Activated CD8-positive, alpha-beta memory T cell treated with anti-CD3 and anti-CD28 coated beads, Interleukin-2, amount 10 ng/mL, durations not matched to agents 7 days and 5 days (primary cell): ENCODE data around the gene PPIF. TPM values are rescaled to one million over a fixed set of nuclear protein-coding genes. Genes with fewer than 3 reads are reported as not detected.
"Not testable (repeated sequence)": the region's sequence is repeated elsewhere in the genome, so short reads cannot be mapped to it uniquely, and the experiment has no call there.

Experiments
- ATAC-seq: fragments of 150-1000 bp; cut with Tn5 transposase; one replicate; pipeline ENCODE4 v1.10.0; 2021; ENCODE audit warnings: moderate library complexity
- CTCF ChIA-PET: fragments of 350-600 bp; sonication (Branson Sonifier 250); formaldehyde crosslinking; loops from one replicate; lab custom pipeline; 2021; ENCODE audit warnings: antibody characterized with exemption; lab: Charles Lee
- DNase-seq: peaks from one replicate; pipeline ENCODE4 v3.0.0-alpha.2; 2020
- H3K27ac Mint-ChIP-seq: one replicate; pipeline ENCODE4 v1.8.0; 2021; ENCODE audit warnings: mild to moderate bottlenecking, mixed read lengths
- H3K27me3 Mint-ChIP-seq: one replicate; pipeline ENCODE4 v1.8.0; 2021; ENCODE audit warnings: mixed read lengths
- H3K36me3 Mint-ChIP-seq: one replicate; pipeline ENCODE4 v1.8.0; 2021; ENCODE audit warnings: mild to moderate bottlenecking, mixed read lengths
- H3K4me1 Mint-ChIP-seq: one replicate; pipeline ENCODE4 v1.8.0; 2021; ENCODE audit warnings: mixed read lengths
- H3K4me3 Mint-ChIP-seq: one replicate; pipeline ENCODE4 v1.8.0; 2021; ENCODE audit warnings: mild to moderate bottlenecking, moderate library complexity, mixed read lengths
- H3K9me3 Mint-ChIP-seq: one replicate; pipeline ENCODE4 v1.8.0; 2022; ENCODE audit warnings: low read depth, mixed read lengths
- total RNA-seq, 2 experiments: library from RNA; stranded (reverse); gene quantifications; one replicate each; pipeline ENCODE4 v1.2.3, GENCODE V29; 2021

The PPIF gene
- total RNA-seq, 2 experiments from 2014 or later: 119 to 144 TPM

DNA sequence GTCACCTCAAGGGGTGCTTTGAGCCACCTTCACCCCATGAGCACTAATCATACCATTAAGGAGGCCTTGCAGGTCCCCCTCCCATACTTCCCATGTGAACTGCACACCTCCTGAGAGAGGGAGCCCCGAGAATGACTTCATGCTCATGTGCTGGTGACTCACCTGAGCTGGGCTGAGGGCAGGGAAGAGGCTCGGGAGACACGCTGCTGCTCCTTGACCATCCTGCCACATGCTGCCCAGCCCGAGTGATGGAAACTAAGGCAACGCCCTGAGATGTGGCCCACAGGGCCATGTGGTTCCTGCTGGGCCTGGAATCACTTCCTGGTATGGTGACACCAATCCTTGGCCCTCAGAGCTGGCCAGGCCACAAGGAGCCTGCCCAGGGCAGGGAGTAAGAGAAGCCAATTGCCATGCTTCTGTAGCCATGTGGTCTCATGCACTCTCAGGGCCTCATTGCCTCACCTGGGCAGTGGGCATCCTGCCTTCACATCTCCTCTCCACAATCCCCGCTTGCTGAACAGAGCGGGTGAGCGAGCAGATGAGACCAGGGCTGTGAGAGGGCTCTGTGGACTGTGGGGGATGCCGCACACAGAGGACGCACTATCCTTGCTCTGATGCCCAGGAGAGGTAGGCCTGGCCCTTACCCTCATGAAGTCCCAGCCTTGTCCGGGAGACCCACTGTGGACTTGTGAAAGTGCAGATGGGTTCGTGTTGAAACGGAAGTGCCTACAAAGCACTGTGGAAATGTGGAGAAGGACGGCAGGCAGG is 18.3 kb upstream of the PPIF start:
- no peaks in the 10 kb centered on the region for H3K27me3 Mint-ChIP-seq
- no peak overlapping the region for H3K4me3 Mint-ChIP-seq
- no peak for ATAC-seq
- no peak for DNase-seq
- H3K27ac Mint-ChIP-seq: no peak overlapping the region
- CTCF ChIA-PET: interaction anchor here (2.3 kb wide), 1 partner anchor 13 kb away, joined by 8 read pairs; no protein-coding TSS in a partner anchor
- no peaks in the 10 kb centered on the region for H3K36me3 Mint-ChIP-seq
- H3K4me1 Mint-ChIP-seq: peaks cover 34% of the 10 kb centered on the region
- no peaks in the 10 kb centered on the region for H3K9me3 Mint-ChIP-seq

GRCh38 chr10:79329529-79329928 is 17.7 kb upstream of the PPIF start:
- Mint-ChIP-seq H3K27me3 (no peaks in the 10 kb centered on the region), H3K27ac (no peak overlapping the region), H3K4me1 (peaks cover 31% of the 10 kb centered on the region), H3K4me3 (no peak overlapping the region), H3K36me3 (peaks cover under 1% of the 10 kb centered on the region), H3K9me3 (no peaks in the 10 kb centered on the region)
- DNase-seq (no peak), ATAC-seq (no peak)
- CTCF ChIA-PET: no interaction called here

DNA sequence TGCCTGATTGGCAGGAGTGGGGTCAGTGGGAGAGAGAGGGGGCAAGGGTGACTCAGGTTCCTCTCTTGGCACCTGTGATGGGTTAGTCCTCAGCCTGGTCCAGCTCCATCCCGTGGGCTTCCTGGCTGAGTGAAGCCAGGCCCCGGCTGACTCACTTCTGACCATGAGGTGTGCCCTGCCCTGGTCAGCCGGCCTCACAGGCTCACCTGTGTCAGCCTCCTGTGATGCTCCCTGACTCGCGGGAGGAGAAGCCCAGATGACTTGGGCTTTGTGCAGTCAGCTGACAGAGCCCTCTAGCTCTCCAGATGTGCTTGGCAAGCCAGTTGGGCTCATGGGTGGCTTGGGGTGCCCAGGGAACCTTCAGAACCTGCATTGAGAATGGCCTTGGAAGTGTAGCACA is 16.0 kb upstream of the PPIF start:
- ATAC-seq: peak; percentile 6
- no peak overlapping the region for H3K4me3 Mint-ChIP-seq
- CTCF ChIA-PET: interaction anchor here (1.0 to 1.6 kb wide), 4 partner anchors 9 to 15 kb away, joined by 3 to 8 read pairs (median 4); no protein-coding TSS in a partner anchor
- H3K36me3 Mint-ChIP-seq: peaks cover 2% of the 10 kb centered on the region
- H3K27me3 Mint-ChIP-seq: no peaks in the 10 kb centered on the region
- H3K9me3 Mint-ChIP-seq: no peaks in the 10 kb centered on the region
- DNase-seq: no peak
- H3K4me1 Mint-ChIP-seq: peaks cover 26% of the 10 kb centered on the region
- peak overlapping the region; percentile 82 for H3K27ac Mint-ChIP-seq

GRCh38 chr10:79331709-79332108 is 15.6 kb upstream of the PPIF start:
- DNase-seq (peak; percentile 87), ATAC-seq (peak; percentile 94)
- peaks cover 26% of the 10 kb centered on the region for H3K4me1 Mint-ChIP-seq
- peaks cover 2% of the 10 kb centered on the region for H3K36me3 Mint-ChIP-seq
- no peak overlapping the region for H3K4me3 Mint-ChIP-seq
- CTCF ChIA-PET: interaction anchor here (1.0 to 1.6 kb wide), 3 partner anchors 9 to 16 kb away, joined by 3 to 8 read pairs (median 4); no protein-coding TSS in a partner anchor
- peak overlapping the region; percentile 82 for H3K27ac Mint-ChIP-seq
- no peaks in the 10 kb centered on the region for H3K27me3 Mint-ChIP-seq
- H3K9me3 Mint-ChIP-seq: no peaks in the 10 kb centered on the region

DNA sequence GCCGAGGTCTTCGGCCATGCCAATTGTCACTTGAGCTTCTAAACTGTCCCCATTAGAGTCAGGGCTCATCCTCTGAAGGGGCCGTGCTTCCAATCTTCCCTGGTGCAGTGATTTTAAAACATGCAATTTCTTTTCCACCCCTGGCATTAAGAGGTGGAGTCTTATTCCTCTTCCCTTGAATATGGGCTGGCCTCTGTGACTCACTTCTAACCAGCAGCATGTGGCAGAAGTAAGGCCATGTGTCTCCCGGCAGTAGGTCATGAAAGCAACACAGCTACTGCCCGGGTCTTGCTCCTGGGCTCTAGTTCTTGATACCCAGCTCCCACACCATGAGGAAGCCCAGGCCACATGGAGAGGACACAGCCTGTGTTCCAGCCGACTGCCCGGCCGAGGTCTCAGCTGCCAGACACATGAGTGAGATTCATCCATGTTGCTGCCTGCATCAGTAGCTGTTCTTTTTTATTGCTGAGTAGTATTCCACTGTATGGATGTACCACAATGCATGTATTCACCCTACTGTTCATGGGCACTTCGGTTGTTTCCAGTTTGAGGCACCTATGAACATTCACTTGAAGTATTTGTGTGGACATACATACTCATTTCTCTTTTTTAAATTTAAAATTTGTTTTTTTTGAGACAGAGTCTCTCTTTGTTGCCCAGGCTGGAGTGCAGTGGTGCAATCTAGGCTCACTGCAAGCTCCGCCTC is 14.5 kb upstream of the PPIF start:
- H3K27ac Mint-ChIP-seq, ATAC-seq, H3K27me3 Mint-ChIP-seq, DNase-seq, H3K4me3 Mint-ChIP-seq, H3K9me3 Mint-ChIP-seq, H3K36me3 Mint-ChIP-seq: not testable (repeated sequence)
- peaks cover 26% of the 10 kb centered on the region for H3K4me1 Mint-ChIP-seq
- CTCF ChIA-PET: interaction anchor here (1.7 to 2.4 kb wide), 3 partner anchors 9 to 12 kb away, joined by 6 to 11 read pairs (median 6); no protein-coding TSS in a partner anchor

DNA sequence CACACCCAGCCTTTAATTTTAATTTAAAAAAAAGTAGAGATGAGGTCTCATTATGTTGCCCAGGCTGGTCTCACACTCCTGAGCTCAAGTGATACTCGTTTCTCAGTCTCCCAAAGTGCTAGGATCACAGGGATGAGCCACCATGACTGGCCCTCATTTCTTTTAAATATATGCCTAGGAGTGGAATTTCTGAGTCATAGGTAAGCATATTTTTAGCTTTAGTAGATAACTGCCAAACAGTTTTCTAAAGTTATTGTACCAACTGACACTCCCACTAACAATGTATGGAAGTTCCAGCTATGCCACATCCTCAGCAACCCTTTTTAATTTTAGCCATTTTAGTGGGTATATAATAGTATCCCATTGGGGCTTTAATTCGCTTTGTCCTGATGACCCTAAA is 13.8 kb upstream of the PPIF start:
- ATAC-seq (no peak), DNase-seq (no peak)
- H3K9me3 Mint-ChIP-seq: no peaks in the 10 kb centered on the region
- H3K36me3 Mint-ChIP-seq: peaks cover 2% of the 10 kb centered on the region
- no peak overlapping the region for H3K4me3 Mint-ChIP-seq
- CTCF ChIA-PET: interaction anchor here (0.9 to 2.4 kb wide), 5 partner anchors 9 to 13 kb away, joined by 3 to 11 read pairs (median 6); no protein-coding TSS in a partner anchor
- H3K27ac Mint-ChIP-seq: no peak overlapping the region
- peaks cover 26% of the 10 kb centered on the region for H3K4me1 Mint-ChIP-seq
- no peaks in the 10 kb centered on the region for H3K27me3 Mint-ChIP-seq

DNA sequence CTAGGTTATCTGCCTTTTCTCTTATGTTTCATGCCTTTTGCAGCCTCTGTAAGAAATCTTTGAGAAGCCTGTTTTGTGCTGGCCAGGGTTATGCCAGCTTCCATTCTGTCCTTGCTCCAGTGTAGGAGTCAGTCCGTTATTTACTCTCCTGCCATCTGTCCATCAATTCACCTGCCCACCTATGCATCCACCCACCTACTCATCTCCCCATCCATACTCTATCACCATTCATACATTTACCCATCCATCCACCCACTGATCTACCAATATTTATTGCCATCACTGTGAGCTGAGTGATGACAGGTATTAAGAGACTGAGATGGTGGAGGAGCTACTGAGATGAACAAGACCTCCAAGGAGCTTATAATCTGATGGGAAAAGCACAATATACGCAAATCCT is 12.7 kb upstream of the PPIF start:
- no peak overlapping the region for H3K4me3 Mint-ChIP-seq
- no peak for ATAC-seq
- no peaks in the 10 kb centered on the region for H3K27me3 Mint-ChIP-seq
- DNase-seq: no peak
- peaks cover 26% of the 10 kb centered on the region for H3K4me1 Mint-ChIP-seq
- CTCF ChIA-PET: interaction anchor here (0.6 to 2.4 kb wide), 7 partner anchors 8 to 132 kb away, joined by 3 to 11 read pairs (median 3); no protein-coding TSS in a partner anchor
- peaks cover 2% of the 10 kb centered on the region for H3K36me3 Mint-ChIP-seq
- no peaks in the 10 kb centered on the region for H3K9me3 Mint-ChIP-seq
- H3K27ac Mint-ChIP-seq: no peak overlapping the region

GRCh38 chr10:79335094-79335469 is 12.2 kb upstream of the PPIF start:
- Mint-ChIP-seq H3K4me3 (no peak overlapping the region), H3K4me1 (peaks cover 26% of the 10 kb centered on the region), H3K27me3 (no peaks in the 10 kb centered on the region), H3K9me3 (no peaks in the 10 kb centered on the region), H3K36me3 (peaks cover 2% of the 10 kb centered on the region), H3K27ac (no peak overlapping the region)
- CTCF ChIA-PET: interaction anchor here (0.9 to 2.4 kb wide), 4 partner anchors 10 to 90 kb away, joined by 3 to 11 read pairs (median 4); partner anchors contain the start of gene PPIF
- no peak for ATAC-seq
- no peak for DNase-seq

DNA sequence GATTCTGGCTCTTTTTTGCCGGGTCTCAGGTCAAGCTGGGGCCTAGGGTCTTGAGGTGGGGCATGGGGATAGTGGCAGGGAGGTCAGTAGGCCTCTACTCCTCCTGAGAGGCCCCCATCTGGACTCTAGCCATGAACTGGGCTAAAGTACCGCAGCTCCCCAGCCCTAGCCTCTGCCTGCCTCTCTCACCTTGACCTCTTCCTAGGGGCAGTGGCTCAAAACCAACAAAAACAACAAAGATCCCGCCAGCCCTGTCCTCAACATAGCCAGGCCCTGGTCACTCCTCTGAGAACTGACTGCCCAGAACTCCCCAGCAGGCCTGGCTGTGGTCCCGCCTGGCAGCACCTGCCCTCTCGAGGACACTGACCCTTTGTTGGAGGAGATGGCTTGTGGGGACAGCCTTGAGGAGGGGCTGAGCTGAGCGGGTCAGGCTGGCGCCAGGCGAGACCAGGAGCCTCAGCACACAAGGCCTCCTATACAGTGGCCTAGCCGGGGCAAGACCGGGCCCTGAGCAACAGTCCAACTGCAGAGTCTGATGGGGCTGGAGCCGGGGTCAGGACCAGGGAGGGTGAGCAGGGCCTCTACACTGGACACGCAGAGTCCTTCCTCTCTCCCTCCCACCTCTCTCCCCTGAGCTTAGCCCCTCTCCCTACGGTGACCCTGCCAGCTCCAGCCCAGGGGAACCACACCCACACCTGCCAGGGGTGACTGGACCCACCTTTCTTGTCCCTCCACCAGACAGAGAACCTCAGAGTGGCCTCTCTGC is 11.6 kb upstream of the PPIF start:
- Mint-ChIP-seq H3K9me3 (no peaks in the 10 kb centered on the region), H3K36me3 (peaks cover 2% of the 10 kb centered on the region), H3K27ac (no peak overlapping the region), H3K27me3 (no peaks in the 10 kb centered on the region), H3K4me3 (no peak overlapping the region), H3K4me1 (peaks cover 24% of the 10 kb centered on the region)
- ATAC-seq: no peak
- no peak for DNase-seq
- CTCF ChIA-PET: interaction anchor here (0.9 to 2.4 kb wide), 5 partner anchors 9 to 90 kb away, joined by 3 to 11 read pairs (median 3); partner anchors contain the start of gene PPIF

DNA sequence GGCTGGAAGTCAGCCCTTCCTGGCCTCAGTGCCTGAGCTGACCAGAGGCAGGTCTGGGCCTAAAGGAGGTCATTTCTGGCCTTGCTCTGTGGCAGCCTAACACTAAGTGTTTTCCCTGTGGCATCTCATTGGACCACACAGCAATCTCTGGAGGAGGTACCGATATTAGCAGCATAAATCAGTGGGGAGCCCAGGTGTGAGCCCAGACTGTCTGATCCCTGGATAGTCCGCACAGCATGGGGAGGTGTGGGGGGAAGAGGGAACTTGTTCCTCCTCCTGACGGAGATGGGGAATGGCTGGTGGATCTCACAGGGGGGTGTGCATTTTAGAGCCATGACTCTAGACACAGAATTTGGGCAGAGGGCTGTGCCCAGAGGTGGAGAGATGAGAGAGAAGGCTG is 11.0 kb upstream of the PPIF start:
- Mint-ChIP-seq H3K4me3 (no peak overlapping the region), H3K9me3 (no peaks in the 10 kb centered on the region), H3K36me3 (peaks cover 2% of the 10 kb centered on the region), H3K27me3 (no peaks in the 10 kb centered on the region), H3K27ac (no peak overlapping the region), H3K4me1 (peaks cover 19% of the 10 kb centered on the region)
- DNase-seq (no peak), ATAC-seq (no peak)
- CTCF ChIA-PET: interaction anchor here (1.1 kb wide), 1 partner anchor 85 kb away, joined by 3 read pairs; no protein-coding TSS in a partner anchor

DNA sequence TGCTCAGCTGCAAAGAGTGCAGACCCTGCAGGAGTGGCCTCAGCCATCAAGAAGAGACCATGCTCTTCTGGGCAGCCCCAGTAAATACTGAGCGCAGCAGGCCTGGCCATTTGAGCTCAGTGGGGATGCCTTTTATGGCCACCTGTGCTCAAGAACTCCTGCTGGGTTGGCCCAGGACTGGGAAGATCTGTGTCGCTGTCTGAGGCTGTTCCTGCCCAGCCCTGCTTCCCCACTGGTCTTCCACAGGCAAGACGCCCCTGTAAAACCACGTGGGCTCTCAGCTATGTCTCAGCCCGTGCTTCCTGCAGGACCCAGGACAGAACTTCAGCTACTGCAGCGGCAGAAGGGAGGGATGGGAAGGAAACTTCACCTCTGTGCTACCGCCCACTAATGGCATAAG is 10.5 kb upstream of the PPIF start:
- DNase-seq (no peak), ATAC-seq (no peak)
- H3K27ac Mint-ChIP-seq: no peak overlapping the region
- CTCF ChIA-PET: interaction anchor here (0.7 to 1.1 kb wide), 2 partner anchors 9 to 85 kb away, joined by 3 read pairs; no protein-coding TSS in a partner anchor
- no peak overlapping the region for H3K4me3 Mint-ChIP-seq
- H3K27me3 Mint-ChIP-seq: no peaks in the 10 kb centered on the region
- peaks cover 2% of the 10 kb centered on the region for H3K36me3 Mint-ChIP-seq
- H3K9me3 Mint-ChIP-seq: no peaks in the 10 kb centered on the region
- peaks cover 15% of the 10 kb centered on the region for H3K4me1 Mint-ChIP-seq

- H3K9me3 Mint-ChIP-seq, H3K27ac Mint-ChIP-seq, DNase-seq, H3K36me3 Mint-ChIP-seq, H3K4me3 Mint-ChIP-seq, H3K27me3 Mint-ChIP-seq, ATAC-seq: not testable (repeated sequence)
- CTCF ChIA-PET: interaction anchor here (0.7 kb wide), 1 partner anchor 21 kb away, joined by 4 read pairs; no protein-coding TSS in a partner anchor
- peaks cover 16% of the 10 kb centered on the region for H3K4me1 Mint-ChIP-seq
These were observed 9.3 kb upstream of the PPIF start for GRCh38 chr10:79337783-79338469.
